ENCODE results near the gene INVS. TPM values are rescaled to one million over a fixed set of nuclear protein-coding genes. Genes with fewer than 3 reads are reported as not detected.

Gene INVS
- total and polyA plus RNA-seq, 2 of the 4 experiments (the other 2 are of a cell fraction), result 9.2 to 33.5 TPM

DNA sequence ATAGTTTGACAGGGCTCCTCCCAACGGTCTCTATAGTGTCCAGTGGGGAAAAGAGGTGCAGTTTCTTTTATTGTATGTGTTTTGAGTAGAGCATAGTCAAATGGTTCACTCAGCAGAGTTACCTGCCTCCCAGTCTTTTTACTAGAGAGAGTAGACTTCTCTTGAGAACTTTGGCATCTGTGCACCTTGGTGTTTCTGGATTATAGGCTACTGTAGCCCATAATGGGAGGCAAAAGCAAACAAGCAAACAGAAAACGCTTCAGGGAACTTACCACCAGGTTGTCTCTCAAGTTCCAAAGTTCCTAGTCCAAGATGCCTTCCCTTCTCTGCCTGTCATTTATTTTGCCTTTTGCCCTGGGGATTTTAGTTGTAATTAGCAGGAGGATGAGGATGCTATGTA, 26.2 kb downstream of the INVS start:
- intact Hi-C loops (cut with micrococcal nuclease), result loop anchor here (10.0 kb wide), 2 partner anchors 50 to 170 kb away; no protein-coding TSS in a partner anchor
- Histone ChIP-seq H3K56ac (ENCODE audit: extremely low read depth, insufficient read depth, low read length) (no peak overlapping the region), H3K27me3 (ENCODE audit: control insufficient read depth, insufficient read depth, low read length) (no peaks in the 10 kb centered on the region)

More for the DNA sequence above, 26.2 kb downstream of the INVS start:
- Histone ChIP-seq H3K4me3 (ENCODE audit: insufficient read depth, low read depth, low read length) (no peak overlapping the region), H4K5ac (ENCODE audit: low read depth, low read length) (no peak overlapping the region), H2AFZ (replicated peaks; ENCODE audit: low read length, poor library complexity) (no peak overlapping the region), H3K23ac (ENCODE audit: low read depth, low read length) (no peak overlapping the region), H3K4ac (ENCODE audit: low read depth, low read length) (no peak overlapping the region), H3K9ac (ENCODE audit: low read depth, low read length) (no peak overlapping the region), H3K4me2 (ENCODE audit: low read depth, low read length) (no peak overlapping the region), H2BK15ac (ENCODE audit: low read depth, low read length) (no peak overlapping the region), H4K91ac (ENCODE audit: insufficient read depth, low read depth, low read length) (no peak overlapping the region), H3K18ac (ENCODE audit: low read depth, low read length) (no peak overlapping the region), H3K36me3 (ENCODE audit: control insufficient read depth, insufficient read depth, low read length) (0 out of 2 replicates have a peak, but pooled peaks cover 2% of the 10 kb centered on the region), H2AK5ac (ENCODE audit: low read depth, low read length) (no peak overlapping the region), H2BK20ac (ENCODE audit: low read depth, low read length) (no peak overlapping the region), H3K14ac (replicated peaks; ENCODE audit: low read depth, low read length) (no peak overlapping the region), H4K20me1 (ENCODE audit: insufficient read depth, low read length) (0 out of 2 replicates have a peak, but pooled peaks cover 4% of the 10 kb centered on the region), H3K79me1 (ENCODE audit: low read depth in 1 of 2, low read length in 2 of 2) (peaks cover 6 to 12% of the 10 kb centered on the region in 2 experiments; a peak in 3 of 4 replicates), H3K27ac (ENCODE audit: insufficient read depth, low read length) (no peak overlapping the region), H4K8ac (ENCODE audit: low read depth in 2 of 2, low read length in 2 of 2) (no peak overlapping the region), H3K9me3 (ENCODE audit: control insufficient read depth, insufficient read depth, low read length) (no peaks in the 10 kb centered on the region), H2AK9ac (replicated peaks; ENCODE audit: low read depth, low read length, poor library complexity) (no peak overlapping the region), H2BK5ac (ENCODE audit: low read depth, low read length, poor library complexity, severe bottlenecking) (no peak overlapping the region), H2BK120ac (ENCODE audit: low read depth, low read length) (no peak overlapping the region), H3K9me1 (ENCODE audit: insufficient read depth, low read length) (peaks cover 2% of the 10 kb centered on the region; the same call in 1 of the 2 replicates), H3K4me1 (ENCODE audit: control insufficient read depth, insufficient read depth, low read length) (peaks cover 3% of the 10 kb centered on the region; the same call in 1 of the 2 replicates)
- dilution Hi-C loops (cut with HindIII; ENCODE audit: low sequenced_read_pairs, unreplicated experiment), result no loop called here
- no TSS peak for BruUV-seq (replicated peaks)
- in situ Hi-C loops (cut with MboI; ENCODE audit: low sequenced_read_pairs), result no loop called here
- TF ChIP-seq MAZ (IDR thresholded peaks at IDR 0.05; ENCODE audit: borderline replicate concordance, low read depth, low read length), result no peak
- TF ChIP-seq RCOR1 (IDR thresholded peaks at IDR 0.05; ENCODE audit: insufficient replicate concordance, low read length), result no peak
- TF ChIP-seq CEBPB (IDR thresholded peaks at IDR 0.05; ENCODE audit: low read depth, low read length), result no peak
- no peak for TF ChIP-seq MXI1 (IDR thresholded peaks at IDR 0.05; ENCODE audit: borderline replicate concordance, low read depth, low read length)
- TF ChIP-seq RFX5 (IDR thresholded peaks at IDR 0.05; ENCODE audit: low read depth, low read length), result no peak
- no peak for TF ChIP-seq CHD1 (IDR thresholded peaks at IDR 0.05; ENCODE audit: low read depth, low read length)
- TF ChIP-seq MAFK (IDR thresholded peaks at IDR 0.05; ENCODE audit: low read depth, low read length), result no peak
- TF ChIP-seq, protein P1, sequence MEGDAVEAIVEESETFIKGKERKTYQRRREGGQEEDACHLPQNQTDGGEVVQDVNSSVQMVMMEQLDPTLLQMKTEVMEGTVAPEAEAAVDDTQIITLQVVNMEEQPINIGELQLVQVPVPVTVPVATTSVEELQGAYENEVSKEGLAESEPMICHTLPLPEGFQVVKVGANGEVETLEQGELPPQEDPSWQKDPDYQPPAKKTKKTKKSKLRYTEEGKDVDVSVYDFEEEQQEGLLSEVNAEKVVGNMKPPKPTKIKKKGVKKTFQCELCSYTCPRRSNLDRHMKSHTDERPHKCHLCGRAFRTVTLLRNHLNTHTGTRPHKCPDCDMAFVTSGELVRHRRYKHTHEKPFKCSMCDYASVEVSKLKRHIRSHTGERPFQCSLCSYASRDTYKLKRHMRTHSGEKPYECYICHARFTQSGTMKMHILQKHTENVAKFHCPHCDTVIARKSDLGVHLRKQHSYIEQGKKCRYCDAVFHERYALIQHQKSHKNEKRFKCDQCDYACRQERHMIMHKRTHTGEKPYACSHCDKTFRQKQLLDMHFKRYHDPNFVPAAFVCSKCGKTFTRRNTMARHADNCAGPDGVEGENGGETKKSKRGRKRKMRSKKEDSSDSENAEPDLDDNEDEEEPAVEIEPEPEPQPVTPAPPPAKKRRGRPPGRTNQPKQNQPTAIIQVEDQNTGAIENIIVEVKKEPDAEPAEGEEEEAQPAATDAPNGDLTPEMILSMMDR (conservative IDR thresholded peaks at IDR 0.05; ENCODE audit: low read depth, low read length), result no peak
- no peak for TF ChIP-seq FOS (IDR thresholded peaks at IDR 0.05; ENCODE audit: low read depth, low read length)
- TF ChIP-seq, protein P2, sequence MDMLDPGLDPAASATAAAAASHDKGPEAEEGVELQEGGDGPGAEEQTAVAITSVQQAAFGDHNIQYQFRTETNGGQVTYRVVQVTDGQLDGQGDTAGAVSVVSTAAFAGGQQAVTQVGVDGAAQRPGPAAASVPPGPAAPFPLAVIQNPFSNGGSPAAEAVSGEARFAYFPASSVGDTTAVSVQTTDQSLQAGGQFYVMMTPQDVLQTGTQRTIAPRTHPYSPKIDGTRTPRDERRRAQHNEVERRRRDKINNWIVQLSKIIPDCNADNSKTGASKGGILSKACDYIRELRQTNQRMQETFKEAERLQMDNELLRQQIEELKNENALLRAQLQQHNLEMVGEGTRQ (IDR thresholded peaks at IDR 0.05; ENCODE audit: low read depth, low read length), result no peak
- TF ChIP-seq, protein P3, sequence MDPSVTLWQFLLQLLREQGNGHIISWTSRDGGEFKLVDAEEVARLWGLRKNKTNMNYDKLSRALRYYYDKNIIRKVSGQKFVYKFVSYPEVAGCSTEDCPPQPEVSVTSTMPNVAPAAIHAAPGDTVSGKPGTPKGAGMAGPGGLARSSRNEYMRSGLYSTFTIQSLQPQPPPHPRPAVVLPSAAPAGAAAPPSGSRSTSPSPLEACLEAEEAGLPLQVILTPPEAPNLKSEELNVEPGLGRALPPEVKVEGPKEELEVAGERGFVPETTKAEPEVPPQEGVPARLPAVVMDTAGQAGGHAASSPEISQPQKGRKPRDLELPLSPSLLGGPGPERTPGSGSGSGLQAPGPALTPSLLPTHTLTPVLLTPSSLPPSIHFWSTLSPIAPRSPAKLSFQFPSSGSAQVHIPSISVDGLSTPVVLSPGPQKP (IDR thresholded peaks at IDR 0.05; ENCODE audit: borderline replicate concordance, low read depth, low read length), result no peak
- no peak for TF ChIP-seq SMC3 (IDR thresholded peaks at IDR 0.05; ENCODE audit: low read depth, low read length)
- TF ChIP-seq POLR2A (IDR thresholded peaks at IDR 0.05; ENCODE audit: low read depth, low read length), result no peak
- no peak for TF ChIP-seq RAD21 (IDR thresholded peaks at IDR 0.05; ENCODE audit: low read length)
- TF ChIP-seq NFE2L2 (IDR thresholded peaks at IDR 0.05; ENCODE audit: low read depth, low read length), result no peak
- no peak for TF ChIP-seq BHLHE40 (IDR thresholded peaks at IDR 0.05; ENCODE audit: low read depth, low read length)
- ChIA-PET CTCF (interaction anchor here (0.6 kb wide), 1 partner anchor 249 kb away, joined by 3 read pairs; no protein-coding TSS in a partner anchor), POLR2A (ENCODE audit: unreplicated experiment) (no interaction called here)
- no CpG with 5 or more reads among the region's 2 CpGs for WGBS, 2 experiments (ENCODE audit: extremely low coverage in 2 of 2, insufficient read length in 1 of 2)
- DNase-seq (no peak), ATAC-seq (ENCODE audit: low read depth) (no peak)
